ENCODE results near the gene VSIG10L.

VSIG10L gene

DNA sequence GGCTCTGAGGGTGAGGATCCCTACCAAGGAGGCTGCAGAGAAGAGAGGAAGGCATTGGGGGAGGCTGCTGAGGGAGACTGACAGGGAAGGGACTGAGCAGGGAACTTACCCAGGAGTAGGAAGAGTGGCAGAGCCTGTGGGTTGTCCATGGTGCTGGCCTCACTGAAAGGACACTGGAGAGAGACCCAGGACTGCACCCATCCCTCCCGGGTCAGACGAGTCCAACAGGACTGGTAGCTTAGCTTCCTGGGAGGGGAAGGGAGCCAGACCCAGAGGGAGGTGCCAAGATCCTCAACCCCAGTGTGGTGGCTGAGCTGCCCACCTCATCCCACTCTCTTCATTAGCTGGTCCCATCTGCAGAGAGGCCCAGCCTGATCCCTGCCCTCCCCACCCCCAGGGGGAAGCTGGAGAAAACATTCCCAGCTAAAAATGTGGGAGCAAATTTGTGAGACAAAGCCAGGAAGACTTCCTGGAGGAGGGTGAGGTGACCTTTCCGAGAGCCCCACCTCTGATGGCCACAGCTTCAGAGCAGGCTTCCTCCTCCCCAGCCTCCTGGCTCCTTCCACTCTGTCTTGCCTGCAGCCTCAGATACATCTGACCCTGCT is at the start of gene VSIG10L:
Gene VSIG10L (minus strand): TSS at position 164 of the 605 bp plus-strand sequence. CDS start 15 bp downstream, at position 149.
- H3K4me3 ChIP-seq (ENCODE audit: low read length): no peak within 1 kb of the TSS
- H3K9me3 ChIP-seq (ENCODE audit: insufficient read depth, low read depth, low read length): no peaks in the 10 kb centered on the region
- H3K27ac ChIP-seq (ENCODE audit: low read length): no peak within 1 kb of the TSS
- no peaks in the 10 kb centered on the region for H3K36me3 ChIP-seq (ENCODE audit: insufficient read depth, low read depth, low read length)
- peaks cover 19% of the 10 kb centered on the region for H3K27me3 ChIP-seq (ENCODE audit: insufficient read depth, low read length)
- peak within 1 kb of the TSS; percentile 27; the same call in 1 of the 2 replicates for H3K9ac ChIP-seq (ENCODE audit: low read depth, low read length)
- H3K4me1 ChIP-seq (ENCODE audit: insufficient read depth, low read length): peaks cover 8% of the 10 kb centered on the region; the same call in 1 of the 2 replicates

DNA sequence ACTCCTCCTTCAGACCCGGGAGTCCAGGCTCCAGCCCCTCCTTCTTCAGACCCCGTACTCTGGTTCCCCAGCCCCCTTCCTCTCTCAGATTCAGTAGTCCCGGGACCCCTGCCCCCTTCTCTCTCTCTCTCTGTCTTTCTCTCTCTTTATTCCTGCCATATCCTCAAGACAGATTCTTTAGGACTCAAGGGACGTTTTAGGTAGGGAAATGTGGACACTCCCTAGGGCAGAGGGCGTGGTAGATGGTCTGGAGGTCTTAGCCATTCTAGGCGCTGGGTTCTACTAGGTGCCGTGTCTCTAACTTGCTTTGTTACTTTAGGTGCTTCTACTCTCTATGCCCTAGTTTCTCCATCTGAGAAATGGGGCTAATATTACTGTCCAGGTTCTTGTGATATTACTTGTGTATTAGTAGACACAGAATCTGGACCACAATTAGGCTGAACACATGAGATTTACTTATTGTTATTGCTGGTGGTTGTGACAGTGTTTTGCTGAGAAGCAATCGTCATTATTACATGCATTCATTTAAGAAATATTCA is 49.2 kb upstream of the VSIG10L start:
- Histone ChIP-seq H3K4me1 (ENCODE audit: insufficient read depth, low read length) (no peaks in the 10 kb centered on the region; the same call in 1 of the 2 replicates), H3K9ac (ENCODE audit: low read depth, low read length) (no peak overlapping the region; the same call in 1 of the 2 replicates), H3K4me3 (ENCODE audit: low read length) (no peak overlapping the region; the same call in 1 of the 2 replicates), H3K27ac (ENCODE audit: low read length) (no peak overlapping the region), H3K27me3 (ENCODE audit: insufficient read depth, low read length) (no peaks in the 10 kb centered on the region), H3K9me3 (ENCODE audit: insufficient read depth, low read depth, low read length) (no peaks in the 10 kb centered on the region), H3K36me3 (ENCODE audit: insufficient read depth, low read depth, low read length) (no peaks in the 10 kb centered on the region)

DNA sequence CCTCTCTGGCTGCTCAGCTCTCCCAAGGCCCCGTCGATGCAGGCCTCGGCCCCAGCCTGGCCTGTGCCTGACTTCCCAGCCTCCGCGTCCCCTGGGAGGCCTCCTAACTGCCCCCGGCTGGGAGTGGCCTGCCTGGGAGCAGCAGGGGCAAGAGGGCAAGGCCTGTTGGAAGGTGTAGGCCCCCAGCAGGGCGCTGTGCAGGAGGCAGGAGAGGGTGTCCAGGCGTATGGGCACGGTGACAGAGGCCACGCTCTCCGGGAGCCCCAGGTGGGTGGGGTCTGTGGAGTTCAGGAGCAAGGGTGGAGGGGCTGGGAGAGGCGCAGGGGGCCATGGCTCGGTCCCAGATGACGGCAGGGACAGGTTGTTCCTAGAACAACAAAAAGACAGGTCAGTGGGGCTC is 47.2 kb upstream of the VSIG10L start:
- H3K9me3 ChIP-seq (ENCODE audit: insufficient read depth, low read depth, low read length): no peaks in the 10 kb centered on the region
- no peak overlapping the region for H3K27ac ChIP-seq (ENCODE audit: low read length)
- H3K9ac ChIP-seq (ENCODE audit: low read depth, low read length): no peak overlapping the region
- no peaks in the 10 kb centered on the region for H3K27me3 ChIP-seq (ENCODE audit: insufficient read depth, low read length)
- H3K4me1 ChIP-seq (ENCODE audit: insufficient read depth, low read length): no peaks in the 10 kb centered on the region; the same call in 1 of the 2 replicates
- H3K36me3 ChIP-seq (ENCODE audit: insufficient read depth, low read depth, low read length): no peaks in the 10 kb centered on the region
- no peak overlapping the region for H3K4me3 ChIP-seq (ENCODE audit: low read length)

DNA sequence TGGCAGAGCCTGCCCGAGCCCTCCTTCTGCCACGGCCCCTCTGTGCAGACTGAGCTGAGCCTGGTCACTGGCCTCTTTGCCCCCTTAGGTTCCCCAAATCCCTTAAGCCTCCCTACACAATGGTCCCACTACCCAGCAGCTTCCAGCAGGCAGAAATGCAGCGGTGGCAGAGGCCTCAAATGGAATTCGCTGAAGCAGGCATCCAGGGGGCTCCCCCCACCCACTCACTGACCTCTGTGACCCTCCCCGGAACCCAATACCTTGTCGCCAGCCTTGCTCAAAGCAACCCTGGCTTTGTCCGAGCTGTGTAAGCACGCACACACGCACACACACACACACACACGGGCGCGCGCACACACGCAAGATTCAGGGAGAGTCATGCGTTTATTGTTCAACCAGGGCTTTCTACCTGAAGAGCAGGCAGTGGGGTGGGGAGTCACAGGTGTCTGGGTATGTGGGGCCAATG is 46.0 kb upstream of the VSIG10L start, which contains the start of gene LIM2:
Gene LIM2 (minus strand): TSS at position 51 of the 466 bp plus-strand sequence. CDS start 531 bp downstream, outside the sequence.
- H3K4me1 ChIP-seq (ENCODE audit: insufficient read depth, low read length): no peaks in the 10 kb centered on the region; the same call in 1 of the 2 replicates
- no peak within 1 kb of the TSS for H3K27ac ChIP-seq (ENCODE audit: low read length)
- H3K36me3 ChIP-seq (ENCODE audit: insufficient read depth, low read depth, low read length): no peaks in the 10 kb centered on the region
- H3K9me3 ChIP-seq (ENCODE audit: insufficient read depth, low read depth, low read length): no peaks in the 10 kb centered on the region
- no peak within 1 kb of the TSS for H3K4me3 ChIP-seq (ENCODE audit: low read length)
- no peaks in the 10 kb centered on the region for H3K27me3 ChIP-seq (ENCODE audit: insufficient read depth, low read length)
- no peak within 1 kb of the TSS for H3K9ac ChIP-seq (ENCODE audit: low read depth, low read length)

DNA sequence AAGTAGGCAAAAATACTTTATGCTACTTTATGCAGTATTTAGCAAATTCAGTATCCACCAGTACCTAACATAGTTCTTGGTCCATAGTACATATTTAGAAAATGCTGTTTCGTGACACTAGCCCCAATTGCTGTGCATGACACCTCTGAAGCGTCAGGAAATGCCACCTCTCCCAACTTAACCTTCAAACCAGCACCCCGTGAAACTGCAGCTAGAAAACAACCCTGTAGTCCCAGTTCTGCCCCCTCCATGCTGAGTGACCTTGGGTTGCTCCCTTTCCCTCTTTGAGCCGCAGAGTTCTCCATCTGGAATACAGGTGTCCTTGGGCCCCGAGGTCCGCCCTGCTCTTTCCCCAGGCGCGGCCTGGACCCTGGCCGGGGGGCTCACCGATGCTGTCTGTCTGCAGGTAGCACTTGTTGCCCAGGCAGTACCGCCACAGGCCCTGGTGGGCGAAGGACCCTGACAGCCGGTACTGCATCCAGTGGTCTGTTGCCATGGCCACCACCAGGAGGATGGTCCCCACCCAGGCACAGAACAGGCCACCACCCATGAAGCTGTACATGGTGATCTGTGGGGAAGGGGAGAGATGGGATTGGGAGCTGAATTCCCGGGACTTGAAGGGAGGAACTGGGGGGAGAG is 45.1 kb upstream of the VSIG10L start:
- Histone ChIP-seq H3K4me3 (ENCODE audit: low read length) (no peak overlapping the region), H3K9me3 (ENCODE audit: insufficient read depth, low read depth, low read length) (no peaks in the 10 kb centered on the region; the same call in 1 of the 2 replicates), H3K36me3 (ENCODE audit: insufficient read depth, low read depth, low read length) (no peaks in the 10 kb centered on the region), H3K27ac (ENCODE audit: low read length) (no peak overlapping the region), H3K4me1 (ENCODE audit: insufficient read depth, low read length) (no peaks in the 10 kb centered on the region; the same call in 1 of the 2 replicates), H3K9ac (ENCODE audit: low read depth, low read length) (no peak overlapping the region), H3K27me3 (ENCODE audit: insufficient read depth, low read length) (no peaks in the 10 kb centered on the region)

DNA sequence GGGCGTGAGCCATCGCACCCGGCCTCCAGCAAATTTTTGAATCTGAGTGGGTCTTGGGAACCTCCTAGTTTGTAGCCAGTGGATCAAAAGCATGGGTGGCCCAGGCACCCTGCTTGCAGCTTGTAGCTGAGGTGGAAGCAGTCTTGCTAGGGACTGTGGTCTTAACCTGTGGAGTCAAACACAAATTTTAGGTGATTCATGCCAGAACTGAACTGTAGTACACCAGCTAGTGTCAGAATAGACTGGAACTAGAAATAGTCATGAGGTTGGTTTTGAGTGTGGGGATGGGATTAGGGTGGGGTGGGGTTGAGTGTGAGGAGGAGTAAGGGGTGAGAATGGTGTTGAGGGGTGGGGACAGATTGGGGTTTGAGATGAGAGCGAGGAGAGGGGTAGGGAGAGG is 40.1 kb upstream of the VSIG10L start:
- Histone ChIP-seq H3K9ac (ENCODE audit: low read depth, low read length) (no peak overlapping the region), H3K4me3 (ENCODE audit: low read length) (no peak overlapping the region), H3K4me1 (ENCODE audit: insufficient read depth, low read length) (no peaks in the 10 kb centered on the region), H3K9me3 (ENCODE audit: insufficient read depth, low read depth, low read length) (peaks cover 7% of the 10 kb centered on the region), H3K27ac (ENCODE audit: low read length) (no peak overlapping the region), H3K27me3 (ENCODE audit: insufficient read depth, low read length) (no peaks in the 10 kb centered on the region), H3K36me3 (ENCODE audit: insufficient read depth, low read depth, low read length) (no peaks in the 10 kb centered on the region)

DNA sequence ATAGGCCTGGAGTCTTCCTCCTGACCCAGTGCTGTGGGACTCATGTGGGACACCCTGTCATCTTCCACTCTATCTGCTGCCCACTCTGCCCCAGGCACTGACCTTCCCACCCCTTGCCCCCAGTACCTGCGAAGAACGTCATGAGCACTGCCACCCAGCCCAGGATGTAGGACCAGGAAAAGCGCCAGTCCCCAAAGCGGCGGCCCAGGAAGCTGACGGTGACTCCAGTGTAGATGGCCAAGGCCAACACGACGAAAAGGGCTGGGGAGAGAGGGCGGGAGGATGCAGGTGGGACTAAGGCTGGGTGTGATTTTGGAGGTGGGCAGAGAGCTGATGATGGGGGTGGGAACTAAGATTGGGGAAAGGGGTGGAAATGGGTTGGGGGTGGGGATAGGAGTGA is 38.4 kb upstream of the VSIG10L start:
- H3K9me3 ChIP-seq (ENCODE audit: insufficient read depth, low read depth, low read length): peaks cover 7% of the 10 kb centered on the region
- H3K4me3 ChIP-seq (ENCODE audit: low read length): no peak overlapping the region
- no peaks in the 10 kb centered on the region for H3K27me3 ChIP-seq (ENCODE audit: insufficient read depth, low read length)
- no peaks in the 10 kb centered on the region for H3K36me3 ChIP-seq (ENCODE audit: insufficient read depth, low read depth, low read length)
- no peak overlapping the region for H3K9ac ChIP-seq (ENCODE audit: low read depth, low read length)
- H3K27ac ChIP-seq (ENCODE audit: low read length): no peak overlapping the region
- H3K4me1 ChIP-seq (ENCODE audit: insufficient read depth, low read length): no peaks in the 10 kb centered on the region

DNA sequence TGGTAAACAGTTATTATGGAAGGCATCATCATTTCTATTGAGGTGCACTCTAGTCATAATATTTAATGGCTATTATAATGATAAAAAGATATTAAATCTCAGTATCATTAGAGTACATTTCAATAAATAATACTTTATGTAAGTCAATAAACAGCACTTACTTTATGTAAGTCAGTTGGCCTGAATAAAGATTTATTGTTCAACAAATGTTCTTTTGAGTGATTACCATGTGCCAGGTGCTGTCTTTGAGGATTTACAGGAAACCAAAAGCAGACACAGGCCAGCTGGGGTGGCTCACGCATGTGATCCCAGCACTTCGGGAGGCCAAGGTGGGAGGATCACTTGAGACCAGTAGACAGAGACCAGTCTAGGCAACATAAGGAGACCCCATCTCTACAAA is 35.5 kb upstream of the VSIG10L start:
- no peak overlapping the region for H3K9ac ChIP-seq (ENCODE audit: low read depth, low read length)
- no peaks in the 10 kb centered on the region for H3K36me3 ChIP-seq (ENCODE audit: insufficient read depth, low read depth, low read length)
- H3K27me3 ChIP-seq (ENCODE audit: insufficient read depth, low read length): no peaks in the 10 kb centered on the region
- no peak overlapping the region for H3K4me3 ChIP-seq (ENCODE audit: low read length)
- H3K27ac ChIP-seq (ENCODE audit: low read length): no peak overlapping the region
- no peaks in the 10 kb centered on the region for H3K4me1 ChIP-seq (ENCODE audit: insufficient read depth, low read length)
- H3K9me3 ChIP-seq (ENCODE audit: insufficient read depth, low read depth, low read length): peaks cover 7% of the 10 kb centered on the region

DNA sequence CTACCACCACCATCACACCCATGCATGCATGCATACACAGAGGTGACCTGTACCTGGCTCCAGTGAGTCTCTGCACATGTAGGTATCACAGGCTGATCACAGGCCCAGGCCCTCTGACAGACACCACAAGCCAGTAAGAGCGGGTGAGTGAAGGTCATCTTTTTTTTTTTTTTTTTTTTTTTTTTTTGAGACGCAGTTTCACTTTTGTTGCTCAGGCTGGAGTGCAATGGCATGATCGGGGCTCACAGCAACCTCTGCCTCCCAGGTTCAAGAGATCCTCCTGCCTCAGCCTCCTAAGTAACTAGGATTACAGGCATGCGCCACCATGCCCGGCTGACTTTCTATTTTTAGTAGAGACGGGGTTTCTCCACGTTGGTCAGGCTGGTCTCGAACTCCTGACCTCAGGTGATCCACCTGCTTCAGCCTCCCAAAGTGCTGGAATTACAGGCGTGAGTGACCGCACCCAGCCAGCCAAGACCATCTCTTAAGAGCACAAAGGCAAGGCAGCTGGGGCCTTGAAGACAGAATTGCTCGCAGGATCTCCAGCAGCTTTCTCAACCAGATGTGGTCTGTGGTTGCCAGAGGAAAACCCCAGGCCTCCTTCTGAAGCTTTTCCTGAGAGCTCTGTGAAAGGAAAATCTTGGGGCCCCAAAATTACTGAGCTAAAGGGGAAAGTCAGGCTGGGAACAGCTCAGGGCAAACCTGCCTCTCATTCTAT is 33.7 kb upstream of the VSIG10L start:
- no peak overlapping the region for H3K9ac ChIP-seq (ENCODE audit: low read depth, low read length)
- H3K36me3 ChIP-seq (ENCODE audit: insufficient read depth, low read depth, low read length): no peaks in the 10 kb centered on the region
- H3K4me3 ChIP-seq (ENCODE audit: low read length): no peak overlapping the region
- no peaks in the 10 kb centered on the region for H3K4me1 ChIP-seq (ENCODE audit: insufficient read depth, low read length)
- no peaks in the 10 kb centered on the region; the same call in 1 of the 2 replicates for H3K9me3 ChIP-seq (ENCODE audit: insufficient read depth, low read depth, low read length)
- no peak overlapping the region for H3K27ac ChIP-seq (ENCODE audit: low read length)
- no peaks in the 10 kb centered on the region for H3K27me3 ChIP-seq (ENCODE audit: insufficient read depth, low read length)

DNA sequence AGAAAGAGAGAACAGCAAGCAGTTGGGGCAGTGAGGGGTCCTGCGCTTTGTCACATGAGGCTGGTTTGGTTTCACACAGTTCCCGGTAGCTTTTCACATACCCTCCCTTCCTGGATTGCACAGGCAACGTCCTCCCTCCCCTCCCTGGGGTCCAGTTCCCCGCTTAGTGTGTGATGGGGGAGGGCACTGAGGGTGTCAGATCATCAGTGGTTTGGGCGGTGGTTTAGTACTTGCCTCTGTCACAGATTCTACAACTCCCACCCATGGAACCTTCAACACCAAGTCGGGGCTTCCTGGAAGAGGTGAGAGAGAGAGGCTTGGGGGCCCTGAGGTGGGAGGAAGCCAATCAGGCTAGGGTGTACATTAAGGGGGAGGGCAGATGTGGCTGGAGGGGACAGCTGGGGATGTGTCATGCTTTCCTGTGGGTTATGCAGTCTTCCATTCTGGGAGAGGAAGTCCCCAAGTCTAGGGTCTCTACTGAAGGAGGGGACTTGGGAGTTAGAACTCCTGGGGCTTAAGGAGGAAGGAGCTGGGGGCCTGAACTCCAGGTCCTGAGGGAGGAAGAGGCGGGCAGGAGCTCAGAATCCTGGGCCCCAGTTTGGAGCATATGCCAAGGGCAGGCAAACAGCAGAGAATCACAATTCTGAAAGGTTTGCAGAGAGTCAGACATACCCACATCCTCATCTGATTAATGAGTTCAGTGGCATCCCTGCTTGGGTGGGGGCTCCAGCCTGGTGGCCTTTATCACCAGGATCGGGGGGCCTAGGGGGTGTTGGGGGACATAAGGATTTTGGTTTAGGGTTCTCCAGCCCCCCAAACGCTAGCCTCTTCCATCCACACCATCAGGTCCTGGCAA is 30.9 kb upstream of the VSIG10L start, which contains the start of gene NKG7:
Gene NKG7 (minus strand): TSS at position 6 of the 856 bp plus-strand sequence. CDS start 119 bp downstream, outside the sequence.
- Histone ChIP-seq H3K27ac (ENCODE audit: low read length) (no peak within 1 kb of the TSS), H3K4me3 (ENCODE audit: low read length) (no peak within 1 kb of the TSS), H3K9me3 (ENCODE audit: insufficient read depth, low read depth, low read length) (no peaks in the 10 kb centered on the region), H3K9ac (ENCODE audit: low read depth, low read length) (no peak within 1 kb of the TSS), H3K36me3 (ENCODE audit: insufficient read depth, low read depth, low read length) (no peaks in the 10 kb centered on the region), H3K4me1 (ENCODE audit: insufficient read depth, low read length) (peaks cover 6% of the 10 kb centered on the region; the same call in 1 of the 2 replicates), H3K27me3 (ENCODE audit: insufficient read depth, low read length) (no peaks in the 10 kb centered on the region)

Measured in iPS-20b (cell line).